Upper lobe of right lung (tissue), 1 donor: ENCODE data around the gene FRA10AC1. TPM values are rescaled to one million over a fixed set of nuclear protein-coding genes. Genes with fewer than 3 reads are reported as not detected.

ENCODE experiments used
- ATAC-seq: fragments of 200-7000 bp; cut with Tn5 transposase; one replicate; pipeline ENCODE4 v1.9.1; 2020; ENCODE audit warnings: mild to moderate bottlenecking, moderate library complexity
- DNase-seq: peaks from one replicate; pipeline ENCODE4 v3.0.0-alpha.2; 2020
- H3K27ac ChIP-seq: fragments of 200-600 bp; one replicate; pipeline ENCODE4 v1.8.0; 2022
- H3K27me3 ChIP-seq: fragments of 200-600 bp; one replicate; pipeline ENCODE4 v1.8.0; 2022; ENCODE audit warnings: mild to moderate bottlenecking
- H3K36me3 ChIP-seq: fragments of 200-600 bp; one replicate; pipeline ENCODE4 v1.8.0; 2022
- H3K4me1 ChIP-seq: fragments of 200-600 bp; one replicate; pipeline ENCODE4 v1.8.0; 2022
- H3K4me3 ChIP-seq: fragments of 200-600 bp; one replicate; pipeline ENCODE4 v1.8.0; 2022; ENCODE audit warnings: mild to moderate bottlenecking
- H3K9me3 ChIP-seq: fragments of 200-600 bp; one replicate; pipeline ENCODE4 v1.8.0; 2022
- intact Hi-C: fragments of 100-400 bp; cut with DNase I; formaldehyde crosslinking; loops from one replicate; pipeline ENCODE4 v1.11.0; 2022
- total RNA-seq: library from RNA; stranded (reverse); fragmentation: NEBNext Ultra II Directional; extraction: Animal tissue kit (Norgen Biotek cat#: 25700); gene quantifications from one replicate; pipeline ENCODE4 v1.2.1, GENCODE V29; 2021
- TF ChIP-seq, protein P1 (sequence below): fragments of 200-600 bp; IDR thresholded peaks from one replicate; pipeline ENCODE4 v1.8.0; 2022; ENCODE audit warnings: antibody characterized with exemption
- donor health status: DM: no; HTN: yes; CAD: no; lungs with severe emphysema.

Gene FRA10AC1
- total RNA-seq, 1 donor from 2014 or later = 12.0 TPM

DNA sequence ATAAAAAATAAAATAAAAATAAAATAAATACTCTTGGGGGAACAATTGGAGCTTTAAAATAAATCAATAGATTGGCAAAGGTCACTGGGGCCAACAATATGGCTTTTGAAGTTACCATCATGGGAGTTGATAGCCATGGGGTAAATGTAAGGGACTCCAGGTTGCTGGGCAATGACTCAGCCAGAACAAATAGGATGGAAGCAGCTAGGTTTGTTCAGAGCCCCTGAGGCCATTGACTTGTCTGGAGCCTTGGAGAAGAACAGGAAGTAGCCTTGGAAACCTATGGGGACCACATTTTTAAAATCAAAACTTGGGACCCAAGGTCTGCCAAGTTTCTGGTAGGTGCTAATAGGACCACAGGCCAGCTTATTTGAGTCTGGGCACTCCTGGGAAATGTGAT, 20.2 kb upstream of the FRA10AC1 start:
- no peaks in the 10 kb centered on the region for H3K36me3 ChIP-seq
- no peak for DNase-seq
- no peak overlapping the region for H3K4me3 ChIP-seq
- intact Hi-C loops = no loop called here
- ATAC-seq = no peak
- H3K27ac ChIP-seq = no peak overlapping the region
- peaks cover 4% of the 10 kb centered on the region for H3K27me3 ChIP-seq
- TF ChIP-seq, protein P1, sequence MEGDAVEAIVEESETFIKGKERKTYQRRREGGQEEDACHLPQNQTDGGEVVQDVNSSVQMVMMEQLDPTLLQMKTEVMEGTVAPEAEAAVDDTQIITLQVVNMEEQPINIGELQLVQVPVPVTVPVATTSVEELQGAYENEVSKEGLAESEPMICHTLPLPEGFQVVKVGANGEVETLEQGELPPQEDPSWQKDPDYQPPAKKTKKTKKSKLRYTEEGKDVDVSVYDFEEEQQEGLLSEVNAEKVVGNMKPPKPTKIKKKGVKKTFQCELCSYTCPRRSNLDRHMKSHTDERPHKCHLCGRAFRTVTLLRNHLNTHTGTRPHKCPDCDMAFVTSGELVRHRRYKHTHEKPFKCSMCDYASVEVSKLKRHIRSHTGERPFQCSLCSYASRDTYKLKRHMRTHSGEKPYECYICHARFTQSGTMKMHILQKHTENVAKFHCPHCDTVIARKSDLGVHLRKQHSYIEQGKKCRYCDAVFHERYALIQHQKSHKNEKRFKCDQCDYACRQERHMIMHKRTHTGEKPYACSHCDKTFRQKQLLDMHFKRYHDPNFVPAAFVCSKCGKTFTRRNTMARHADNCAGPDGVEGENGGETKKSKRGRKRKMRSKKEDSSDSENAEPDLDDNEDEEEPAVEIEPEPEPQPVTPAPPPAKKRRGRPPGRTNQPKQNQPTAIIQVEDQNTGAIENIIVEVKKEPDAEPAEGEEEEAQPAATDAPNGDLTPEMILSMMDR = no peak
- H3K9me3 ChIP-seq = no peaks in the 10 kb centered on the region
- H3K4me1 ChIP-seq = no peaks in the 10 kb centered on the region

DNA sequence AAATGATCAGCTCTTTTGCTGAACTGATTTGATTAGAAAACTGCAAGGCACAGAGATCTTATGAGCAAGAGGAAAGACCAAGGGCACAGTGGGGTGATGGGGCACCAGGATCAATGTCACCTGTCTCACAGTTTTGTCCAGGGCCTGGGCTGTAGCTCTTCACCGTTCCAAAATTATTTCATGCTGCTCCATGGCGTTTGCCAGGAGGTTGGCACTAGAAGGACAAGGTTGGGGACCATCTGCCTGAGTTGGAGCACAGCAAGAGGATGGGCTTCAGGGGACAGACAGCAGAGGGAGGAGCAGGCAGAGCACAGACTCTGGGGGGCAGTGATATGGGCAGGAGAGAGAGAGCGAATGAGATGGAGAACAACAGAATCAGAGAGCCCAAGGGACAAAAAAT, 17.5 kb upstream of the FRA10AC1 start:
- intact Hi-C loops = no loop called here
- no peak for DNase-seq
- TF ChIP-seq, protein P1 = no peak

DNA sequence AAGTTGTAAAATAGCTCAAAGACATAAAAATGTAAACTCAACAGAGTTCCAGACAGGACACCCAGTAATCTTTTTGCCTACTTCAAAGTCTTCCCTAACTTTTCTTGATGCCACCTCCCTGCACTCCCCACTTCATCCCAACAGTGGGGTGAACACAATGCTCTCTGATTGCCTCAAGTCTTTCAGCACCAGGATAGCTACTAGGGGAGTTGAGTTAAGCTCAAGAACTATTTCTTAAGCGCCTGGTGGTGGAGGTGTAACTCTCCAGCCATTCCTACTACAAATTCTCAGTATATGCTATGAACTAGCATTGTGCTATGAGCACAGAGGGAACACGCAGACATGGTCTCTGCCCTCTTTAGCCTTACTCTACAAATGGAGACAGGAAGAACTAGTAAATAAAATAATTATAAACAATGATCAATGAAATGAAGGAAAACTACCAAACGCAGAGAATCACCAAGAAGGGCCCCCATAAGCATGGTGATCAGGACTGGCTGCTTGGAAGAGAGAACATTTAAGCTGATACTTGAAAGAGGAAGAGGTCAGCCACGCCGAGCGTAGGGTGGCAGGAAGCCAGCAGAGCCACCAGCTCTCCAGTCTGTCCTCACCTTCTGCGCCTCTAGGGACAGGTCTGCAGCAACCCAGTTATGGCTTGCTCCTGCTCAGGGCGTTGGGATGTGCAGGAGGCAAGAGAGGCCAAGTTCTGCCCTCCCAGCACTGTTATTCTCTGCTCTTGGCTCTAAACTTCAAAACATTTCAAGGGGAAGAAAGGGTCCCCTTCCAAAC, 16.7 kb upstream of the FRA10AC1 start:
- TF ChIP-seq, protein P1 = no peak
- intact Hi-C loops = no loop called here
- H3K9me3 ChIP-seq = no peaks in the 10 kb centered on the region
- DNase-seq = no peak
- no peaks in the 10 kb centered on the region for H3K4me1 ChIP-seq
- no peak overlapping the region for H3K4me3 ChIP-seq
- ATAC-seq = peak; percentile 62
- peaks cover 4% of the 10 kb centered on the region for H3K27me3 ChIP-seq
- H3K27ac ChIP-seq = no peak overlapping the region
- H3K36me3 ChIP-seq = no peaks in the 10 kb centered on the region

More for the DNA sequence above, 17.5 kb upstream of the FRA10AC1 start:
- Histone ChIP-seq H3K9me3 (no peaks in the 10 kb centered on the region), H3K27ac (no peak overlapping the region), H3K27me3 (peaks cover 4% of the 10 kb centered on the region), H3K4me1 (no peaks in the 10 kb centered on the region), H3K4me3 (no peak overlapping the region), H3K36me3 (no peaks in the 10 kb centered on the region)
- ATAC-seq = no peak

DNA sequence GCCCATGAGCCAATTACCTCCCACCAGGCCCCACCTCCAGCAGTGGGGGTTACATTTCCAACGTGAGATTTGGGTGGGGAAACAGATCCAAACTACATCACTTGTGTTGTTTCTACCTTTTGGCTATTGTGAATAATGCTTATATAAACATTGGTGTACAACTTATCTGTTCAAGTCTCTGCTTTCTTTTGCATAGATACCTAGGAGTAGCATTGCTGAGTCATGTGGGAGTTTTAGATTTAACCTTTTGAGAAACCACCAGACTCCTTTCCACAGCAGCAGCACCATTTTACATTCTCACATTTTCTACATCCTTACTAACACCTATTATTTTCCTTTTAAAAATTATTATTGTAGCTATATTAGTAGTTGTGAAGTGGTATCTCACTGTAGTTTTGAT, 14.4 kb upstream of the FRA10AC1 start:
- intact Hi-C loops = no loop called here
- ATAC-seq (no peak), DNase-seq (no peak)
- Histone ChIP-seq H3K4me3 (no peak overlapping the region), H3K36me3 (no peaks in the 10 kb centered on the region), H3K27ac (no peak overlapping the region), H3K4me1 (no peaks in the 10 kb centered on the region), H3K9me3 (no peaks in the 10 kb centered on the region), H3K27me3 (peaks cover 4% of the 10 kb centered on the region)
- TF ChIP-seq, protein P1 = no peak

DNA sequence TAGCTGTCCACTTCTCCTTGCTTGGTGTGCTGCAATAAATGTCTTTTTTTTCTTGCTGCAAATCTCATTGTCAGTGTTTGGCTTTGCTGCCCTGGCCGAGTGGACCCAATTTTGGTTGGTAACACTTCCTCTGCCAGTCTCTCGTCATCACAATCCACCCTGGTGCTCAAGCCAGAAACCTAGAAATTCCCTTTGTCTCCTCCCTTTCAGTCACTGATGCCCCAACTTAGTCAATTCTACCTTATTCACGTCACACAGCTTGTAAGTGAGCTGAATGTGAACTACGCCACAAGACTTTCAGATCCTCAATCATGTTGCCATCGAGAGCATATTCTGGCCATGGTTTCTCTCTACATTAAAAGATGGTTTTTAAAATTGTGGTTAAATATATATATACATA, 13.0 kb upstream of the FRA10AC1 start:
- no peaks in the 10 kb centered on the region for H3K4me1 ChIP-seq
- no peaks in the 10 kb centered on the region for H3K9me3 ChIP-seq
- DNase-seq (no peak), ATAC-seq (no peak)
- no peaks in the 10 kb centered on the region for H3K36me3 ChIP-seq
- no peak overlapping the region for H3K4me3 ChIP-seq
- TF ChIP-seq, protein P1 = no peak
- peaks cover 4% of the 10 kb centered on the region for H3K27me3 ChIP-seq
- H3K27ac ChIP-seq = no peak overlapping the region
- intact Hi-C loops = no loop called here
